PC-9 (cell line): ENCODE results near the gene DNAH6.

Experiments
- EZH2 ChIP-seq: fragments of 200-600 bp; sonication (generic); IDR thresholded peaks from 2 replicates; pipeline ENCODE4 v1.8.0; 2017; ENCODE audit warnings: antibody characterized with exemption, low read depth
- TF ChIP-seq, protein P1 (sequence below): fragments of 200-600 bp; sonication (generic); conservative IDR thresholded peaks from 2 replicates; pipeline ENCODE4 v1.6.1; 2017; ENCODE audit warnings: mixed run types, antibody characterized with exemption, mild to moderate bottlenecking, moderate library complexity

- TF ChIP-seq, protein P1, sequence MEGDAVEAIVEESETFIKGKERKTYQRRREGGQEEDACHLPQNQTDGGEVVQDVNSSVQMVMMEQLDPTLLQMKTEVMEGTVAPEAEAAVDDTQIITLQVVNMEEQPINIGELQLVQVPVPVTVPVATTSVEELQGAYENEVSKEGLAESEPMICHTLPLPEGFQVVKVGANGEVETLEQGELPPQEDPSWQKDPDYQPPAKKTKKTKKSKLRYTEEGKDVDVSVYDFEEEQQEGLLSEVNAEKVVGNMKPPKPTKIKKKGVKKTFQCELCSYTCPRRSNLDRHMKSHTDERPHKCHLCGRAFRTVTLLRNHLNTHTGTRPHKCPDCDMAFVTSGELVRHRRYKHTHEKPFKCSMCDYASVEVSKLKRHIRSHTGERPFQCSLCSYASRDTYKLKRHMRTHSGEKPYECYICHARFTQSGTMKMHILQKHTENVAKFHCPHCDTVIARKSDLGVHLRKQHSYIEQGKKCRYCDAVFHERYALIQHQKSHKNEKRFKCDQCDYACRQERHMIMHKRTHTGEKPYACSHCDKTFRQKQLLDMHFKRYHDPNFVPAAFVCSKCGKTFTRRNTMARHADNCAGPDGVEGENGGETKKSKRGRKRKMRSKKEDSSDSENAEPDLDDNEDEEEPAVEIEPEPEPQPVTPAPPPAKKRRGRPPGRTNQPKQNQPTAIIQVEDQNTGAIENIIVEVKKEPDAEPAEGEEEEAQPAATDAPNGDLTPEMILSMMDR, result no peak
- no peak for TF ChIP-seq EZH2
These were observed 112.2 kb downstream of the DNAH6 start for GRCh38 chr2:84628486-84628885.
